ENCODE measurements around the gene NRIP1. TPM values are rescaled to one million over a fixed set of nuclear protein-coding genes. Genes with fewer than 3 reads are reported as not detected.

Gene NRIP1
- total and polyA plus RNA-seq, 5 donors from 2014 or later = 11.6 to 20.3 (median 13.3) TPM

GRCh38 chr21:14979264-14979663 lies 85.5 kb downstream of the NRIP1 start:
- Histone ChIP-seq H3K9me3 (ENCODE audit: control insufficient read depth in 2 of 2, low read length in 2 of 2) (no peaks in the 10 kb centered on the region), H3K4me3 (ENCODE audit: low read depth, low read length) (no peak overlapping the region), H3K36me3 (ENCODE audit: control insufficient read depth, insufficient read depth, low read length) (no peaks in the 10 kb centered on the region), H3K27ac (ENCODE audit: insufficient read depth, low read length, poor library complexity, severe bottlenecking) (no peak overlapping the region), H3K4me1 (ENCODE audit: control insufficient read depth, insufficient read depth, low read length, poor library complexity, severe bottlenecking) (no peaks in the 10 kb centered on the region), H3K27me3 (ENCODE audit: control insufficient read depth, insufficient read depth, low read length) (no peaks in the 10 kb centered on the region)
- Mint-ChIP-seq H3K4me1 (peaks cover 5 to 16% (median 5%) of the 10 kb centered on the region in 4 donors), H3K27ac (no peak overlapping the region), H3K9me3 (no peaks in the 10 kb centered on the region), H3K4me3 (no peak overlapping the region), H3K27me3 (no peaks in the 10 kb centered on the region), H3K36me3 (peaks cover 7% of the 10 kb centered on the region)
- ATAC-seq (ENCODE audit: low read depth in 2 of 2) (no peak), DNase-seq (no peak)

- Mint-ChIP-seq H3K27ac (no peak overlapping the region), H3K4me1 (peaks cover 0 to 13% (median 5%) of the 10 kb centered on the region in 4 donors), H3K27me3 (no peaks in the 10 kb centered on the region), H3K9me3 (no peaks in the 10 kb centered on the region), H3K36me3 (no peaks in the 10 kb centered on the region), H3K4me3 (no peak overlapping the region)
- H3K4me1 ChIP-seq (ENCODE audit: control insufficient read depth, insufficient read depth, low read length, poor library complexity, severe bottlenecking) = no peaks in the 10 kb centered on the region
- H3K36me3 ChIP-seq (ENCODE audit: control insufficient read depth, insufficient read depth, low read length) = no peaks in the 10 kb centered on the region
- H3K27ac ChIP-seq (ENCODE audit: insufficient read depth, low read length, poor library complexity, severe bottlenecking) = no peak overlapping the region
- ATAC-seq (ENCODE audit: low read depth in 2 of 2) = no peak
- no peaks in the 10 kb centered on the region for H3K9me3 ChIP-seq (ENCODE audit: control insufficient read depth in 2 of 2, low read length in 2 of 2)
- no peak overlapping the region for H3K4me3 ChIP-seq (ENCODE audit: low read depth, low read length)
- DNase-seq = no peak
- H3K27me3 ChIP-seq (ENCODE audit: control insufficient read depth, insufficient read depth, low read length) = no peaks in the 10 kb centered on the region
Observed at GRCh38 chr21:14977814-14978213, 87.0 kb downstream of the NRIP1 start.

GRCh38 chr21:14975136-14975919 lies 89.5 kb downstream of the NRIP1 start:
- H3K27me3 ChIP-seq (ENCODE audit: control insufficient read depth, insufficient read depth, low read length) = no peaks in the 10 kb centered on the region
- Mint-ChIP-seq H3K9me3 (no peaks in the 10 kb centered on the region), H3K27ac (no peak overlapping the region), H3K27me3 (no peaks in the 10 kb centered on the region), H3K4me3 (no peak overlapping the region), H3K4me1 (peaks cover 0 to 2% (median 0%) of the 10 kb centered on the region in 4 donors), H3K36me3 (no peaks in the 10 kb centered on the region)
- ATAC-seq (ENCODE audit: low read depth in 2 of 2) = no peak
- no peak for DNase-seq
- no peaks in the 10 kb centered on the region for H3K36me3 ChIP-seq (ENCODE audit: control insufficient read depth, insufficient read depth, low read length)
- H3K4me1 ChIP-seq (ENCODE audit: control insufficient read depth, insufficient read depth, low read length, poor library complexity, severe bottlenecking) = no peaks in the 10 kb centered on the region
- H3K4me3 ChIP-seq (ENCODE audit: low read depth, low read length) = no peak overlapping the region
- no peaks in the 10 kb centered on the region for H3K9me3 ChIP-seq (ENCODE audit: control insufficient read depth in 2 of 2, low read length in 2 of 2)
- no peak overlapping the region for H3K27ac ChIP-seq (ENCODE audit: insufficient read depth, low read length, poor library complexity, severe bottlenecking)

- Mint-ChIP-seq H3K9me3 (peaks cover 0 to 1% (median 0%) of the 10 kb centered on the region in 7 donors), H3K27ac (no peak overlapping the region), H3K27me3 (no peaks in the 10 kb centered on the region), H3K4me1 (peaks cover 0 to 4% (median 2%) of the 10 kb centered on the region in 4 donors), H3K4me3 (no peak overlapping the region), H3K36me3 (peaks cover 15% of the 10 kb centered on the region)
- Histone ChIP-seq H3K27me3 (ENCODE audit: control insufficient read depth, insufficient read depth, low read length) (no peaks in the 10 kb centered on the region), H3K36me3 (ENCODE audit: control insufficient read depth, insufficient read depth, low read length) (peaks cover 3% of the 10 kb centered on the region), H3K4me1 (ENCODE audit: control insufficient read depth, insufficient read depth, low read length, poor library complexity, severe bottlenecking) (no peaks in the 10 kb centered on the region), H3K4me3 (ENCODE audit: low read depth, low read length) (no peak overlapping the region), H3K9me3 (ENCODE audit: control insufficient read depth in 2 of 2, low read length in 2 of 2) (no peaks in the 10 kb centered on the region), H3K27ac (ENCODE audit: insufficient read depth, low read length, poor library complexity, severe bottlenecking) (no peak overlapping the region)
- DNase-seq (no peak), ATAC-seq (ENCODE audit: low read depth in 2 of 2) (no peak)
Observed at GRCh38 chr21:14972678-14973077, 92.1 kb downstream of the NRIP1 start.

DNA sequence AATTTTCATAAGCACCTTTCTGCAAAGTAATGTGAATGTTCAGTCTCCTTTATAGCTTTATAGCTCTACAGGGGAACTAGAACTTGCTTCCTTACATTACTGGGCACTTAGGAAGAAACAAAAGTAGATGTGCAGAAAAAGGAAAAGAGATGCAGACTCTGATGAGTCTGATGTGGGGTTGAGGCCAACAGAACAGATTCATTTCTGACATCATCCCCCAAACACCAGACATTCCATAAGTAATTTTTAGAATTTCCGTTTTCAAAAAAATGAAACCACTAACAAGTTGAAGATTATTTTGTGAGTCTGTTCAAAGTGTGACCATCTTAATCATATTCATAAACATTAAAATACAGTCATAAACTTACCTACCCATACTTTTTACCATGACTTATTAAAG lies 96.0 kb downstream of the NRIP1 start:
- DNase-seq (no peak), ATAC-seq (ENCODE audit: low read depth in 2 of 2) (no peak)
- Histone ChIP-seq H3K27ac (ENCODE audit: insufficient read depth, low read length, poor library complexity, severe bottlenecking) (no peak overlapping the region), H3K36me3 (ENCODE audit: control insufficient read depth, insufficient read depth, low read length) (peaks cover 11% of the 10 kb centered on the region), H3K4me3 (ENCODE audit: low read depth, low read length) (no peak overlapping the region), H3K27me3 (ENCODE audit: control insufficient read depth, insufficient read depth, low read length) (no peaks in the 10 kb centered on the region), H3K4me1 (ENCODE audit: control insufficient read depth, insufficient read depth, low read length, poor library complexity, severe bottlenecking) (no peaks in the 10 kb centered on the region), H3K9me3 (ENCODE audit: control insufficient read depth in 2 of 2, low read length in 2 of 2) (no peaks in the 10 kb centered on the region)
- Mint-ChIP-seq H3K36me3 (peaks cover 36% of the 10 kb centered on the region), H3K27ac (no peak overlapping the region), H3K27me3 (no peaks in the 10 kb centered on the region), H3K9me3 (peaks cover 0 to 1% (median 0%) of the 10 kb centered on the region in 7 donors), H3K4me3 (no peak overlapping the region), H3K4me1 (peaks cover 0 to 7% (median 2%) of the 10 kb centered on the region in 4 donors)

GRCh38 chr21:14968029-14968428 lies 96.8 kb downstream of the NRIP1 start:
- peaks cover 0 to 7% (median 2%) of the 10 kb centered on the region in 4 donors for H3K4me1 Mint-ChIP-seq
- no peak overlapping the region for H3K4me3 ChIP-seq (ENCODE audit: low read depth, low read length)
- no peak overlapping the region for H3K27ac Mint-ChIP-seq
- ATAC-seq (ENCODE audit: low read depth in 2 of 2) = no peak
- peaks cover 11% of the 10 kb centered on the region for H3K36me3 ChIP-seq (ENCODE audit: control insufficient read depth, insufficient read depth, low read length)
- no peak for DNase-seq
- no peaks in the 10 kb centered on the region for H3K27me3 Mint-ChIP-seq
- H3K27ac ChIP-seq (ENCODE audit: insufficient read depth, low read length, poor library complexity, severe bottlenecking) = no peak overlapping the region
- no peaks in the 10 kb centered on the region for H3K9me3 ChIP-seq (ENCODE audit: control insufficient read depth in 2 of 2, low read length in 2 of 2)
- H3K9me3 Mint-ChIP-seq = peaks cover 0 to 1% (median 0%) of the 10 kb centered on the region in 7 donors
- H3K27me3 ChIP-seq (ENCODE audit: control insufficient read depth, insufficient read depth, low read length) = no peaks in the 10 kb centered on the region
- H3K36me3 Mint-ChIP-seq = peaks cover 36% of the 10 kb centered on the region
- no peaks in the 10 kb centered on the region for H3K4me1 ChIP-seq (ENCODE audit: control insufficient read depth, insufficient read depth, low read length, poor library complexity, severe bottlenecking)
- no peak overlapping the region for H3K4me3 Mint-ChIP-seq

GRCh38 chr21:14964621-14965020 lies 100.2 kb downstream of the NRIP1 start:
- Mint-ChIP-seq H3K27me3 (no peaks in the 10 kb centered on the region), H3K4me3 (no peak overlapping the region), H3K27ac (no peak overlapping the region), H3K36me3 (peaks cover 36% of the 10 kb centered on the region), H3K4me1 (peaks cover 0 to 6% (median 1%) of the 10 kb centered on the region in 4 donors), H3K9me3 (peaks cover 0 to 1% (median 0%) of the 10 kb centered on the region in 7 donors)
- Histone ChIP-seq H3K9me3 (ENCODE audit: control insufficient read depth in 2 of 2, low read length in 2 of 2) (no peaks in the 10 kb centered on the region), H3K4me1 (ENCODE audit: control insufficient read depth, insufficient read depth, low read length, poor library complexity, severe bottlenecking) (no peaks in the 10 kb centered on the region), H3K36me3 (ENCODE audit: control insufficient read depth, insufficient read depth, low read length) (peaks cover 11% of the 10 kb centered on the region), H3K27me3 (ENCODE audit: control insufficient read depth, insufficient read depth, low read length) (no peaks in the 10 kb centered on the region), H3K27ac (ENCODE audit: insufficient read depth, low read length, poor library complexity, severe bottlenecking) (no peak overlapping the region), H3K4me3 (ENCODE audit: low read depth, low read length) (no peak overlapping the region)
- DNase-seq (no peak), ATAC-seq (ENCODE audit: low read depth in 2 of 2) (no peak)

- peak overlapping the region in 1 of 4 donors; percentile 18 for H3K4me3 Mint-ChIP-seq
- no peak overlapping the region for H3K27ac Mint-ChIP-seq
- peaks cover 3% of the 10 kb centered on the region for H3K36me3 ChIP-seq (ENCODE audit: control insufficient read depth, insufficient read depth, low read length)
- H3K9me3 Mint-ChIP-seq = peaks cover 0 to 1% (median 0%) of the 10 kb centered on the region in 7 donors
- no peak for ATAC-seq (ENCODE audit: low read depth in 2 of 2)
- H3K36me3 Mint-ChIP-seq = peaks cover 16% of the 10 kb centered on the region
- H3K4me1 Mint-ChIP-seq = peaks cover 0 to 3% (median 0%) of the 10 kb centered on the region in 4 donors
- no peaks in the 10 kb centered on the region for H3K4me1 ChIP-seq (ENCODE audit: control insufficient read depth, insufficient read depth, low read length, poor library complexity, severe bottlenecking)
- DNase-seq = no peak
- H3K27me3 Mint-ChIP-seq = no peaks in the 10 kb centered on the region
- no peak overlapping the region for H3K4me3 ChIP-seq (ENCODE audit: low read depth, low read length)
- no peaks in the 10 kb centered on the region for H3K9me3 ChIP-seq (ENCODE audit: control insufficient read depth in 2 of 2, low read length in 2 of 2)
- no peaks in the 10 kb centered on the region for H3K27me3 ChIP-seq (ENCODE audit: control insufficient read depth, insufficient read depth, low read length)
- no peak overlapping the region for H3K27ac ChIP-seq (ENCODE audit: insufficient read depth, low read length, poor library complexity, severe bottlenecking)
Observed at GRCh38 chr21:14962217-14962616, 102.6 kb downstream of the NRIP1 start.

Data from CD4-positive, CD25-positive, alpha-beta regulatory T cell (primary cell).